ENCODE results near the gene TUBA1B.

- TF ChIP-seq, protein P1, sequence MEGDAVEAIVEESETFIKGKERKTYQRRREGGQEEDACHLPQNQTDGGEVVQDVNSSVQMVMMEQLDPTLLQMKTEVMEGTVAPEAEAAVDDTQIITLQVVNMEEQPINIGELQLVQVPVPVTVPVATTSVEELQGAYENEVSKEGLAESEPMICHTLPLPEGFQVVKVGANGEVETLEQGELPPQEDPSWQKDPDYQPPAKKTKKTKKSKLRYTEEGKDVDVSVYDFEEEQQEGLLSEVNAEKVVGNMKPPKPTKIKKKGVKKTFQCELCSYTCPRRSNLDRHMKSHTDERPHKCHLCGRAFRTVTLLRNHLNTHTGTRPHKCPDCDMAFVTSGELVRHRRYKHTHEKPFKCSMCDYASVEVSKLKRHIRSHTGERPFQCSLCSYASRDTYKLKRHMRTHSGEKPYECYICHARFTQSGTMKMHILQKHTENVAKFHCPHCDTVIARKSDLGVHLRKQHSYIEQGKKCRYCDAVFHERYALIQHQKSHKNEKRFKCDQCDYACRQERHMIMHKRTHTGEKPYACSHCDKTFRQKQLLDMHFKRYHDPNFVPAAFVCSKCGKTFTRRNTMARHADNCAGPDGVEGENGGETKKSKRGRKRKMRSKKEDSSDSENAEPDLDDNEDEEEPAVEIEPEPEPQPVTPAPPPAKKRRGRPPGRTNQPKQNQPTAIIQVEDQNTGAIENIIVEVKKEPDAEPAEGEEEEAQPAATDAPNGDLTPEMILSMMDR (IDR thresholded peaks at IDR 0.05): no peak
- TF ChIP-seq POLR2AphosphoS5 (IDR thresholded peaks at IDR 0.05) (no peak), POLR2A (IDR thresholded peaks at IDR 0.05) (no peak)
These were observed 32.5 kb downstream of the TUBA1B start for GRCh38 chr12:49098703-49099102.

All from breast epithelium (tissue), 3 donors.